Iris pigment epithelial cell (primary cell): ENCODE measurements around the gene ADIG.

Experiments used
- DNase-seq: peaks from one replicate; pipeline ENCODE4 v3.0.0-alpha.2; 2011; ENCODE audit warnings: low read depth

The ADIG gene

DNA sequence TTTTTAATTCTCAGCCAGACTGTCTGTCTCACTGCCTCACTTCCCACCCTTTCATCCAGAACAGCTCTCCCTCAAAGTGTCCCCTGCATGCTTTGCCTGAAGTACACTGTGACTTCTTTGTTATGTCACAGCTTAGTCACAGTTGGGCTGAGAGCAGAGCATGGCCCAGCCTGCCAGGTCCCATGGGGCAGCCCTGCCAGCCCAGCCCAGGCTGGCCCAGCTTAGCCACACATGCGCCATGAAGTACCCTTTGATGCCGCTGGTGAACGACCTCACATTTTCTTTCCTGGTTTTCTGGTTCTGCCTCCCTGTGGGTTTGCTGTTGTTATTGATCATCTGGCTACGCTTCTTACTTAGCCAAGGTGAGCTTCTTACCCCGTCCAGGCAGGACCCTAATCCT is at the start of gene ADIG:
Gene ADIG, plus strand, starts transcription at position 185 of the 400 bp plus-strand sequence. Its CDS starts 54 bp downstream, at position 239.
- no peak for DNase-seq

DNA sequence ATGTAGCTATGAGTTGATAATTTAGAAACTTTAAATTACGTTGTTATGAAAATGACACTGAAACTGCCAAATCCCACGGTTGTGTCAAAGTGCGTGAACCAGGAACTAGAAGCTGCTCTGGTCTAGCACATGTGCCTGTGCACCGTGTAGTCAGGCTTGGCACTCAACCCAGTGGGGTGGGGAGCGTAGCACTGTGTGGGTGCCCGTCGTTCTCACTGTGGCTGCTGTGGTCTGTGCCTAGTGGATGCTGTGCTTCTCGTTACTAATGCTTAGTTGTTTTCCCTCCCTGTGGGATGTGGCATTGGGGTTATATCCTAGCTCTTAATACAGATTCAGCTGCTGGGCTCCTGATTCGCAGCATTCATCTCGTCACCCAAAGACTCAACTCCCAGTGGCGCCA is 46.2 kb upstream of the ADIG start:
- no peak for DNase-seq

DNA sequence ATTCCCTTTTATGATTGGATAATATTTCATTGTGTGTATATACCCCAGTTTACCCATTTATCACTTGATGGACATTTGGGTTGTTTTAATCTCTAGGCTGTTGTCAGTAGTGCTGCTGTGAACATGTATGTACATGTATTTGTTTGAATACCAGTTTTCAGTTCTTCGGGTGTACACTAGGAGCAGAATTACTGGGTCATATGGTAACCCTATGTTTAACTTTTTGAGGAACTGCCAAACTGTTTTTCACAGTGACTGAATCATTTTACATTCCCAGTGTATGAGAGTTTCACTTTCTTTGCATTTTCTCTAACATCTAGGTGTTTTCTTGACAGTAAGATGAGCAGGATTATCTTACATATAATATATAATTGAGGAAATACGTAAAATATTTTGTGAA is 44.7 kb upstream of the ADIG start:
- DNase-seq, result peak; percentile 79

DNA sequence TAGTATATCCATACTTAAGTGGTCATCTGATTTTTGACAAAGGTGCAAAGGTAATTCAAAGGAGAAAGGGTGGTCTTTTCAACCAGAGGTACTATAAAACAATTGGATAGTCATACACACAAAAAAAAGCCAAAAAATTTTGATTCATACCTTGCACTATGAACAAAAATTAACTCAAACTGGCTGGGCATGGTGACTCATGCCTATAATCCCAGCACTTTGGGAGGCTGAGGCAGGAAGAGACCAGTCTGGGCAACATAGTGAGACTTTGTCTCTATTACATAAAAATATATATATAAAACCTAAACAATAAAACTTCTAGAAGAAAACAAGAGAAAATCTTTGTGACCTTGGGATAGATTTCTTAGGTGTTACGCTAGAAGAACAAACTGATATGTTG is 43.8 kb upstream of the ADIG start:
- DNase-seq, result peak; percentile 16

DNA sequence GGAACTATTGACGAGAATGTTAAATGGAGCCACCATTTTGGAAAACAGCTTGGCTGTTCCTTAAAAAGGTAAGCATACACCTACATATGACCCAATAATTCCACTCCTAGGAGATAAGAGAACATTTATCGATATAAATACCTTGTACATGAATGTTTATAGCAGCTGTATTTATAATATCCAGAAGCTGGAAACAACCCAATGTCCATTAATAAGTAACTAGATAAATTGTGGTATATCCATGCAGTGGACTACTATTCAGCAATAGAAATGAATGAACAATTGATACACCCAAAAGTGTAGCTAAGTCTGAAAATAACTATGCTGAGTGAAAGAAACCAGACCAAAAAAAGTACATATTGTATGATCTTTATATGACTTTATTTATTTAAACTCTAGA is 42.2 kb upstream of the ADIG start:
- no peak for DNase-seq

DNA sequence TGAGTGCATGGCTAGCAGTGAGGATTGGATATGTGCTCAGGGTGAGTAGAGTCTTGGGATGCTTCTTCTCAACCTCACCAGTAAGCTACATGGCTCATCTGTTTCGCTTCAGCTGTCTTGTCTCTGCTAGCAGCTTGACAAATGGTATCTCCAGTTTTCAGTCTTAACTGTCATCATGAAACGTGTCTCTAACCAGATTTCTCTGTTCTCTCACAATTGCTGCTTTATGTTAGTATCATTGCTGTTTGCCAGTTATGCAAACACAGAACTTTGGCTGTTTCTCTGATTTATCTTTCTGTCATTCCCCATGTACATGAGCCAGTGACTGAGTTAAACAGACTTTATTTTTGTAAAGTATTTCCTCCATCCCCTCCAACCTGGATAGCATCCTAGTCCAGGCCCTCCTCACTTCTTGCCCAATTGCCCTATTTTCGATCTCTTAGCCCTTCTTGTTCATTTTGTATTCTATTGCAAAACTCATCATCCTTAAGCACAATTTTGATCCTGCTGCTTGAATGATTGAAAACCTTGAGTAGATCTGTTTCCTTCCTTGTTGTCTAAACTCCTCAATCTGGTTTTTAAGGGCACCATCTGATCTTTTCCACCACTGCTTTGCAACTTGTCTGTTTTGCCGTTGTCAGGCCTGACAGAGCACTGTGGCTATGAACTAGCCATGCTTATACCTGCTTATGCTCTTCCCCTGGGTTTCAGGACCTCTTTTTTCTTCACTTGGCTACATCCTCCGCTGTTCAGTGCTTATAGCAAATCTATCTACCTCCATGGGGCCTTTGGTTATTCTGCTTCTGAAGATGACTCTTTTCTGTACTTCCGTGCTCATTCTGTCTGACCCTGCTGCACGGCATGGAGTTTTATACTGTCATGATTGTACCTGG is 37.7 kb upstream of the ADIG start:
- no peak for DNase-seq

DNA sequence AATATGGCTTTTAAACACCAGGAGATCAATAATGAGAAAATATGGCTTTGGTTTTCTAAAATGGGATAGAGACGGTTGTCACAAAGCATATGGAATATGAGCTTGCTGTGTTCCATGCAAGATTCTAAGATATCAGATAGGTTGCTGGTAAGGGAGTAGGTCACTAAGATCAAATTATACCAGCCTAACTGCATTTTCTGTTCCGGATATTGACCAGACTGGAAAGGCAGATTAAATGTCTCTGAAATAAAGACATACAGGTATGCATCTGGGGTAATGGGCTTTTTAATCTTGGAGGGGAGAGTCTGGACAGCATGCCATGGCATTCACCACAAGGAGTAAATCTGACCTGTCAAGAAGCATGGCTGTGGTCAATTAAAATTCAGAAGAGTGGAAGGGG is 35.2 kb upstream of the ADIG start:
- DNase-seq, result no peak

DNA sequence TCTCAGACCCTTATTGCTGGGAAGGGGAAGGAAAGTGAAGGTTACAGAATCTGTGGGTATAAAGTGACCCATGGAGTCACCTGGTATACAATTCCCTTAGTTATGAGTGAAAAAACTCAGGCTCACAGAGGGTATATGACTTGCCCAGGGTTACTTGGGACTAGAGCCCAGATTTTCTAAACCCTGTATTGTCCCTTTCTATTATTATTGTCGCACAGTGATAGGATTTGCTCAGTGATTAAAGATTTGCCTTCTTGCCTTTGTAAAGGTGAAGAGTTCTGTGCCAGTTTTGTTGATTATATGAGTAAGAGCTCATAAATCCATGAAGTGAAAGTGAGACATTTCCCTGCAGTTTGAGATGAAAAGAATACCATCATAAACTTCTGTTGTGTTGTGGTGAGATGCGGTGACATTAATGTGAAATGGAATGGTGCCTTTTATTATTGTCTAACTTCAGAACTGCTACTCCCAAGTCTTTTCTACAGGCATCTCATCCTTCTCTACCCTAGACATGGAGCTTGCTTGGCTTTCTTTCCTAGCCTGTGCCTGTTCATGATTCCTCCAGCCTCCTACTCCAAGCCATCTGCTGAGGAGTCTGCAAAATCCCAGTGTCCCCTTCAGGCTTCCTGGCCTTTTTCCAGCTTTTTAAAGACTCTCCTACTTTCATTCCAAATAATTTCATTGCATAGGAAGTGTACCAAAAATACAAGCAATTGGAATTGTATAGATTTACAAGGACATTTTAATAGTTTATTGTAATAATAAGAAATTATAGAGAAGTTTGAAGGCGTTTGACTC is 33.5 kb upstream of the ADIG start:
- DNase-seq, result no peak

DNA sequence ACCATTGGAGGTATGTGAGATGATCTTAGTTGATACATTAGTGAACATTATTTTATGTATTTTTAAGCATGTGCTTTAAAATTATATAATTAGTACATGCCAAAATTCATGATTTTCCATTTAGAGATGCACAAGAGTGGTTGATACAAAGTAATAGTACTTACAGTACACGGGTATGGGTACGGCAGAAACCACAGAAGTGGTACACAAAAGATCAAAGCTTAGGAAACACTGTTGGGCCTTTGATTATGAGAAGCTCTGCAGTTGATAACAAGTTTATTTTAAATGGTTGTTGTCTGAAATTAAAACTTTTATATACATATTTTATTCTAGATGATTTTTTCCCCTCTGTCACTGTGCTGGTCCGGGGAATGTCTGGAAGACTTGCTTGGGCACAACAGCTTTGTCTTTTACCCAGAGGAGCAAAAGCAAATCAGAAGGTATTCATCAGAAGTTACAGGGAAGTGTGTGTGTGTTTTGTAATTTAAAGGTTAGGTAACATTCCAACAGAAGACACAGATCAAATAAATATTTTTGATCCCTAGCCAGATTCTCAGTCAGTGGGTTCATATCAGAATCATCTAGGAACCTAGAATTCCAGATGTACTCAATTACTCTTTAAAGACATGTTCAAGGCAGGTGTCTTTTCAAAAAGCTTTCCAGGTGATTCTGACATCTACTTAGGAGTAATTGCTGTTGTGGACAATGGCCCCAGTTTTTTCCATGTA is 32.5 kb upstream of the ADIG start:
- no peak for DNase-seq

DNA sequence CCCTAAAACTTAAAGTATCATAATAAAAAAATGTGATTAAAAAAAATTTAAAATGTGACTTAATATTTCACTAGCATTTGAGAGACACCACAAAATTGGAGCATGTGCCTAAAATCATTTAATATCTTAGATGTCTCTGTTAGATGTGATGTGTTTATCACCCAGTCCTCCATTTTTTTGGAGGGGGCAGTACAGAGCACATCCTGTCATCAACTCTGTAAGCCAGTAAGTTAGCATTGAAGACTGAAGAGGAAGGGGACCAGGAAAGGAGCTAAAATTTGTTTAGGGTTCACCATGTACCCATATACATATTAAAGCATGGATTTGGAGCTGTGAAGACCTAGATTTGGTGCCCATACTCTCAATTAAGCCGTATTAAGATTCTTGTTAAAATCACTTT is 30.7 kb upstream of the ADIG start:
- DNase-seq, result no peak

DNA sequence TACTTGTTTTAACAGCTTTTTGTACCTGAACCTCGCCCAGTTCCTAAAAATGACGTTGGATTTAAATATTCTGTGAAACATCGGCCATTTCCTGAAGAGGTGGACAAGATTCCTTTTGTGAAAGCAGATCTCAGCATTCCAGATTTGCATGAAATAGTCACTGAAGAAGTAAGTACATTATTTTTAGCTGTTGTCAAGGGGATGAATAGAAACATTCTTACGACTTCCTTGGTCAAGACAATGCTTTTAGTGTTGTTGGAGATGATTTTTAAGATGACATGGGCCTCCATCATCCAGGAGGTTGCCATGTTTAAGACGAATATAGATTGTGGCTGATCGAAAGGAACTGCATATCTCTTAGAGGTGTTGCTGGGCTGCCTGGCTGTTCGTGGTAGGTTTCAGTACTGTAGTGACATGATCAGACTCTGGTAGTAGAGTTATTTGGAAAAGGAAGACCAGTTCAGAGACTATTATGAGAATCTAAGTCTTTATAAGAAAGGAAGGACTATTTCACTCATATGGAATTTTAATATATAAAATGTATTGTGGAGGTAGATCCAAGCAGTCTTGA is 29.9 kb upstream of the ADIG start:
- no peak for DNase-seq

DNA sequence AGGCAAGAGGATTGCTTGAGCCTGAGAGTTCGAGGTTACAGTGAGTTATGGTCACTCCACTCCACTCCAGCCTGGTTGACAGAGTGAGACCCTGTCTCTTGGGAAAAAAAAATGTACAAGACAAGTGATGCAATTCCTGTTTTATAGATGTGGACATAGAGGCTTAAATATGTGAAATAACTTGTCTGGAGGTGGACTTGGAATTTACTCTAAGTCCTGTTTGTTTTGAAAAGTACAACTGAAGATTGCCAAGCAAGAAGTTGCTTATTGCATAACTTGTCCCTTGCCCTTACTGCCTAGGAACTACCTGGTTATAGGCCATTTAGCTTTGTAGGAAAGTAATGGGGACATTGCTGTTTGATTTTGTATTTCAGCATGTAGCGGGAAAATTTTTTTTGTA is 26.0 kb upstream of the ADIG start:
- peak; percentile 58 for DNase-seq

DNA sequence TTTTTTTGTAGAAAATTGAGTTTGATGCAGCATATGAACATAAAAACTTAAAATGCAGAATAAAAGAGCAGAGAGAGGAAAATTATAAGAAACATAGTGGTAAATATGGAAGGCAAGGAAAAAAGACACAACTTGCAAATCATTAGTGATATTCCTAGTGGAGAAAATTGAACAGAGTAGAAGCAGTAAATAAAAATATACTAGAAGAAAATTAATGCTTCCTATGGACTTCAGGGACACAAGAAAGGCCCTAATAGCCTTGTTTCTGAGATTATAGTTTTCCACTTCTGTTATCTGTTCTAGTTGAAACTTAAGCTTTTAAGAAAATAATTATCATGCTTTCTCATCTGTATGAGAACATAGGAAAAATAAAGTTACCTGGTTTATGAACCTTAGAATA is 25.6 kb upstream of the ADIG start:
- no peak for DNase-seq

DNA sequence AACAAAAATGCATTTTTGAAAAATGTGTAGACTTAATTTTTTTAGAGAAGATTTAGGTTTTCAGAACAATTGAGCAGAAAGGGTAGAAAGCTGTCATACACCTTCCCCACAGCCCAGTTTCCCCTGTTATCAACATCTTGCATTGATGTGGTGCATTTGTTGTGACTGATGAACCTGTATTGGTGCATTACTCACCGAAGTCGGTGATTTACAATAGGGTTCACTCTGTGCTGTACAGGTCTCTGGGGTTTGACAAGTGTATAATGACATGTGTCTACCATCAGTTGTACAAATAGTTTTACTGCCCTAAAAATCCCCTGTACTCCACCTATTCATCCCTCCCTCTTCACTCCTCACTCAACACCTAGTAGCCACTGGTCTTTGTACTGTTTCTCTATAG is 23.8 kb upstream of the ADIG start:
- no peak for DNase-seq

DNA sequence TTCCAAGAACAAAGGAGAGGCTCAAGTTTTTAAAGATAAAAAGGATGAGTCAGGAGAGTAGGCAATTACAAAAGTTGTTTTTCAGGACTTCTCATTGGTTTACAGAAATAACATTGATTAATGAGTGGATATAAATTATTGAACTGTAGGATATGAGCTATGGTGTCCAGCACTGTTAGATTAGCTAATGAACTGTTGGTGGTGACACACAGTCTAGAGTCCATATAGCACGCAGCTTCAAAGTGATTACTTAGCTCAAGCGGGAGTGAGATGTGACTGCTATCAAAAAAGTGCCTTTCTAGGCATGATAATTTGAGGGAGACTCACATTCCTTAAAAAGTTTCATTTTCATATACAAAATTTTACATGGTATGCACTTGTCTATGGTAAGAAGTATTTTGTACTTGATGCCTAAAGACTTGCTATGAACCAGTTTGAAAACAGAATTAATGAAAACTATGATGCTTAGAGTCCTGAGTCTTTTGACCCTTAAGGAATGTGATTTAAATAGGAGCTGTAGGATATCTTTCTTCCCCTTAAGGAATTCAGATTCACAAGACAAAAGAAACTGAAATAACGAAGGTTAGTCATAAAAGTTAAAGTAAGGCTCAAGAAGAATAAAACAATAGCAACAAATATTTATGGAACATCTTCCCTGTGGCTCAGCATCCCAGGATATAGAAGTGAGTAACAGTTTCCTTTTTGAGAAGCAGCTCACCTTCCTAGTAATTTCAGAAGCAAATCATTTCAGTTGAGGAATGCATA is 22.2 kb upstream of the ADIG start:
- no peak for DNase-seq

DNA sequence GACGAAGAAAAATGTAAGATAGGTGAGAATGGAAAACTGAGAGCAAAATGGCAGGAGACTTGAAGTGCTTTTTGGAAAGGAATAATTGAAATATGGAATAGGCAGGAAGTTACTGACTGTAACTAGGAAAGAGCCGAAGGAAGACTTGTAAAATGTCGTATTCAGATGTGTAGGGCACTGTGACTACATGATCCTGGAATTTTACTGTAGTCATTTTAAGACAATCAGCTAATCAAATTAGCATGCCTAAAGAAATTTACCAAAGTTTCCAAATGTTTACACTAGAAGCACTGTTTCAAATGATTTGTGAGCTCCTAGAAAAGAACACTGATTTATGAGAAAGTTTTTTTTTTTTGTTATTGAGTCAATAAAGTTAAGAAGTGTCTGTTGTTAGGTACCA is 21.2 kb upstream of the ADIG start:
- no peak for DNase-seq

DNA sequence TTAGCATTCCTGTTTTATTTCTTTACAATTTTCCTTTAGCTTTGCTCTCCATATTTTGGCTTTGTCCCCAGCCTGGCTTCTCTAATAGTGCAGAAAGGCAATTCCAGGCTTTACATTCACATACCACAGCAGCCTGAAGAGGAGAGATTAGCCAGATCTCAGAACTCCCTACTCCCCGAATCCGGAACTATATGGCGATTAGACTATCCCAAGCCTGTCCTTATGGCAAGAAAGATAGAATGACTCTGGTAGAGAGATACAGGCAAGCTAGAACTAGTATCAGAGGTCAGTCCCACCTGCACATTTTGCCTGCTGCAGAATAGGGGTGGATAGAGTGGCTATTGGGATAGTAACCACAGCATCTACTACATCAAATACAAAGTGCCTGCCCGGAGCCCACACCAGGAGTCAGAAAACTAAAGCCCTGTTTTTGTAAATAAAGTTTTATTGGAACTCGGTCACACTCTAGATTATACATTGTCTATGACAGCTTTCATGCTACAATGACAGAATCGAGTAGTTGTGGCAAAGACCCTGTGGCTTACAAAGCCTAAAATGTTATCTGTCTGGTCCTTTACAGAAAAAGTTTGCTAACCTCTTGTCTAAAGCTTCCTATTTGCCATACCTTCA is 17.1 kb upstream of the ADIG start:
- DNase-seq, result no peak

DNA sequence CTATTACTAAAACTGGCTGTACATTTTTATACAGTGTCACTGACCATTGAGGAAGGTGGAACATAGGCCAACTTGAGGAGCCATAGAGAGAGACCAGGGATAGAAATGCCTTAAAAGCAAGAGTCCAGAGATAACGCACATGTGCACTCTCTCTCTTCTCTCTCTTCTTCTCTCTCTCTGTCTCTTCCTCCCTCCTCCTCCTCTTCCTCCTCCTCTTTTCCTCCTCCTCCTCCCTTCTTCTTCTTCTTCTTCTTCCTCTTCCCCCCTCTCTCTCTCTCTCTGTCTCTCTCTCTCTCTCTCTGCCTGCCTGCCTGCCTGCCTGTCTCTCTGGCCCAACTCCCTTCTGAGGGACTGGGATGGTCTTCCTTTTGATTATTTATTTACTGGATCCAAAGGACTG is 16.3 kb upstream of the ADIG start:
- no peak for DNase-seq

DNA sequence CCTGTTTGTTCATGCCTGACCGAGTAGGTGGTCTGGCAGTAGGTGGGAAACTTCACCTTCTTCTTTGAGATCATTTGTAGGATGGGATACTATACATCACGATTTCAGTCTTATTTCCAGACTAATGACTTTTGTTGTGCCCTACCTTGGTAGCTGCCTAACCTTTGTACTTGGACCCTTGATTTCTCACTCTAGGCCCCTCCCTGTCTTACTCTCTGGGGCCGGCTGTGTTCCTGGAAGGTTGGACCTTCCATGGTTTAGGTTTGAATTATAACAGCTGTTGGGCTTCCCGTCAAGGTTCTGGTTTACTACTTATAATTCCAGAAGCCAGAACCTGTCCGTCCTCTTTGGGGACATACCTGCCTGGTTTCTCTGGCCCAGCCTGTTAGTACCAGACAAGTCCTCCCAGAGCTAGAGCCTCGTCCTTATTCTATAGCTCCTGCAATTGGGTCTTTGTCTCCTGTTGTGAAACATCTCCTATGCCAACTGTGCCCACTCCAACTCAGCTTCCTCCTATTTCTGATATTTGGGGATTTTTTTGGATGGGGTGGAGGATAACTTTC is 14.9 kb upstream of the ADIG start:
- DNase-seq, result no peak

DNA sequence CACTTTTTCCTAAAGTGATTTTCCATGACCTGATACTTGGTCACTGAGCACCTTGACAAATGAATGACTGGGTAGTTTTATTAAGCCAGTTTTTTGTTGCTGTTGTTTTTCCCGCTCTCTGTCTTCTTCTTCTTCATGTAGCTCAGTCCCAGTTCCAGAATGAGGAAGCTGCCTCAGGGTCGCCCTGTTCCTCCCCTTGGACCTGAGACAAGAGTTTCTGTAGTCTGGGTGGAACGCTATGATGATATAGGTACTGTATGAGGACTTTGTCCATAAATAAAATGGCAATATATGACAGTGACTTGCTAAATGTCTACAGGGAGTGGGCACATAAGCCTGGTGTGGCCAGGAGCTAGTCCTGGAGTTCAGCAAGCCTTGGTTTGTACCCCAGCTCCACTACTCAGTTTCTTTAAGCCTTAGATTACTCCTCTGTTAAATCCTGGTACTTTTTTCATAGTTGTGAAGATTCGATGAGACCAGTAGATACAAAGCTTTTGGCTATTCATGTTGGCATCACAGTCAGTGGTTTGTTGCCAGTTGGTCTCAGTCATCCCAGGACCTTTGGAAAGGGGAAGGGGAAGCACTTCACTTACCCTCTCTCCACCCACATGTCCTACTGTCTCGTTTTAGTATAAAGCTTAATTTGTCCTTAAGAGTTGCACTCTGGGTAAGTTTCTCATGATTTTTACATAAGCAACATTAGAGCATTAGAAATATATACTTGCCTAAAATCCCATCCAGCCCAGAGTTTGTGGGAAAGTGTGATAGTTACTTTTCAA is 11.1 kb upstream of the ADIG start:
- DNase-seq, result no peak
